Measurements from ENCODE around the gene GJC1.
A peak's percentile ranks its signal among the peaks of the same experiment; 100 is the strongest.

GJC1 gene

DNA sequence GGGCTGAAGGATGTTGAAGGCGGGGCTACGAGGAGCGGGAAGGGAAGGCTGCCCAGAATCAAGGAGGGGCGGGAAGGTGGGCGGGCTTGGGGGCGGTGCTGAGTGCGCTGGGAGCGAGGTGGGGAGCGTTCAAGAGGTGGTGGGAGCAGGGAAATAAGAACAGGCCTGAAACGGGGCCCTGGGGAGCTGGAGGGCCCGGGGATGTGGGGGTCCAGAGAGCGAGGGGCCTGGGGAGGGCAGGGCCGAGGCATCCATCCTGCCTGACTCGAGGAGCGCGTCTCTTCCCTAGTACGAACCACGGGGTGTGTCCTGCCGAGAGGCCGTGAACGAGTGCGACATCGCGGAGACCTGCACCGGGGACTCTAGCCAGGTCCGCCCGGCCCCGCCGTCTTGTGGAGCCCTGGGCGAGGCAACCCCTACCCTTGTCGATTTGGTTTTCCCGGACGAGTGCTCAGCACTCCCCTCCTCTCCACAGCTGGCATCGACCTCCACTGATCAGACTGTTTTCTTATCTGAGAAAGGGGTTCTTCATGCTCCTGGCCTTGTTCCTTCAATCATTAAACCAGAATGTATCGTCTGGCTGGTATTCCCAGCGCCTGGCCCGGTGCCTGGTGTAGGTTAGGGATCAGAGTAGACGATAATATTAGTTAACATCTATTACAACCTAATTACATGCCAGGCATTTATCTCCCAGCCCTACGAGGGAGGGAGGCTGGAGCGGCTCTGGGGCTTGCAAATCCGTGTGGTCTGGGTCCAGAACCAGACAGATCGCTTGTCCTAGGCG lies 54.1 kb downstream of the GJC1 start:
- H3K4me3 ChIP-seq (replicated peaks in 1 of 2; ENCODE audit: low read depth in 2 of 2, low read length in 2 of 2), result peak overlapping the region; percentile 66 to 75
- DNase-seq (ENCODE audit: low read depth in 2 of 2), result no peak
- no peak for TF ChIP-seq CTCF (IDR thresholded peaks at IDR 0.05; ENCODE audit: low read depth, low read length)

- no peak for TF ChIP-seq CTCF (IDR thresholded peaks at IDR 0.05; ENCODE audit: low read depth, low read length)
- peak overlapping the region; percentile 66 to 75 for H3K4me3 ChIP-seq (replicated peaks in 1 of 2; ENCODE audit: low read depth in 2 of 2, low read length in 2 of 2)
- DNase-seq (ENCODE audit: low read depth in 2 of 2), result peak; percentile 98
Measured at GRCh38 chr17:44775136-44775837, 54.8 kb downstream of the GJC1 start.

- DNase-seq (ENCODE audit: low read depth in 2 of 2), result peak; percentile 73 to 77
- H3K4me3 ChIP-seq (replicated peaks in 1 of 2; ENCODE audit: low read depth in 2 of 2, low read length in 2 of 2), result peak overlapping the region; percentile 66 to 75
- peak; percentile 99 for TF ChIP-seq CTCF (IDR thresholded peaks at IDR 0.05; ENCODE audit: low read depth, low read length)
Measured at GRCh38 chr17:44774271-44775135, 55.6 kb downstream of the GJC1 start.

GRCh38 chr17:44773140-44773539 lies 56.9 kb downstream of the GJC1 start:
- no peak overlapping the region for H3K4me3 ChIP-seq (replicated peaks in 1 of 2; ENCODE audit: low read depth in 2 of 2, low read length in 2 of 2)
- no peak for TF ChIP-seq CTCF (IDR thresholded peaks at IDR 0.05; ENCODE audit: low read depth, low read length)
- no peak for DNase-seq (ENCODE audit: low read depth in 2 of 2)

- no peak overlapping the region for H3K4me3 ChIP-seq (replicated peaks in 1 of 2; ENCODE audit: low read depth in 2 of 2, low read length in 2 of 2)
- no peak for TF ChIP-seq CTCF (IDR thresholded peaks at IDR 0.05; ENCODE audit: low read depth, low read length)
- no peak for DNase-seq (ENCODE audit: low read depth in 2 of 2)
Measured at GRCh38 chr17:44772308-44773045, 57.6 kb downstream of the GJC1 start.
